Breast epithelium (tissue), 4 donors: ENCODE data around the gene NR5A2. TPM values are rescaled to one million over a fixed set of nuclear protein-coding genes. Genes with fewer than 3 reads are reported as not detected.

Experiments
- DNase-seq, 2 donors: peaks; one replicate each; pipeline ENCODE4 v3.0.0-alpha.2; 2019; ENCODE audit warnings: low spot score in 2 of 2
- H3K27ac ChIP-seq, 2 donors: fragments of 200-600 bp; sonication (generic) in 1 of 2; one replicate each; pipeline ENCODE4 v1.5.1; 2016 to 2019; ENCODE audit warnings: mild to moderate bottlenecking in 1 of 2
- H3K27me3 ChIP-seq, 2 donors: fragments of 200-600 bp; sonication (generic) in 1 of 2; one replicate each; pipeline versions ENCODE4 v1.5.1 to v1.6.0; 2017 to 2019; ENCODE audit warnings: control low read depth in 1 of 2, mild to moderate bottlenecking in 1 of 2
- H3K36me3 ChIP-seq: fragments of 200-600 bp; one replicate; pipeline ENCODE4 v1.5.1; 2019
- H3K4me1 ChIP-seq, 2 donors: fragments of 200-600 bp; sonication (generic); one replicate each; pipeline ENCODE4 v1.5.1; 2016 to 2019; ENCODE audit warnings: control low read depth in 1 of 2
- H3K4me3 ChIP-seq, 3 donors: fragments of 200-600 bp; sonication (generic); 1 replicate in 2 of 3; 2 replicates in 1 of 3; pipeline ENCODE4 v1.5.1; 2016 to 2019; ENCODE audit warnings: mild to moderate bottlenecking in 3 of 3, moderate library complexity in 2 of 3
- H3K9me3 ChIP-seq, 2 donors: fragments of 200-600 bp; sonication (generic) in 1 of 2; one replicate each; pipeline ENCODE4 v1.5.1; 2016 to 2019; ENCODE audit warnings: control low read depth in 1 of 2
- CTCF ChIP-seq, 3 donors: fragments of 450-650 bp; IDR thresholded peaks; one replicate each; pipeline ENCODE4 v1.5.1; 2016 to 2017; ENCODE audit warnings: antibody characterized with exemption in 3 of 3, mild to moderate bottlenecking in 3 of 3, moderate library complexity in 3 of 3
- POLR2A ChIP-seq: fragments of 450-650 bp; IDR thresholded peaks from one replicate; pipeline ENCODE4 v1.6.1; 2016; ENCODE audit warnings: antibody characterized with exemption, mild to moderate bottlenecking, moderate library complexity
- POLR2AphosphoS5 ChIP-seq, 3 donors: sonication (generic); formaldehyde crosslinking; IDR thresholded peaks; one replicate each; pipeline ENCODE4 v1.6.1; 2017; ENCODE audit warnings: antibody characterized with exemption in 3 of 3
- intact Hi-C: fragments of 100-400 bp; cut with DNase I; formaldehyde crosslinking; loops from one replicate; pipeline ENCODE4 v1.15.1; 2023; ENCODE audit warnings: low total_unique reads
- total RNA-seq, 3 donors: library from RNA; depleted of rRNA; stranded (reverse); fragments of >200 nt; gene quantifications; one replicate each; pipeline ENCODE4 v1.1.0, GENCODE V29; 2016

Gene NR5A2
- total RNA-seq, 3 donors from 2014 or later = 4.1 to 5.6 (median 4.9) TPM

GRCh38 chr1:200035956-200036618 is 8.6 kb downstream of the NR5A2 start:
- intact Hi-C loops = no loop called here
- Histone ChIP-seq H3K27ac (no peak overlapping the region), H3K36me3 (no peaks in the 10 kb centered on the region), H3K9me3 (no peaks in the 10 kb centered on the region), H3K4me1 (peaks cover 0 to 14% of the 10 kb centered on the region in 2 donors), H3K27me3 (peaks cover 0 to 94% of the 10 kb centered on the region in 2 donors), H3K4me3 (peak overlapping the region in 1 of 3 donors; percentile 48)
- TF ChIP-seq CTCF (IDR thresholded peaks at IDR 0.05) (no peak), POLR2A (no peak), POLR2AphosphoS5 (IDR thresholded peaks at IDR 0.05) (no peak)
- no peak for DNase-seq

GRCh38 chr1:200036619-200037270 is 9.2 kb downstream of the NR5A2 start:
- TF ChIP-seq POLR2A (no peak), POLR2AphosphoS5 (IDR thresholded peaks at IDR 0.05) (no peak), CTCF (IDR thresholded peaks at IDR 0.05) (no peak)
- intact Hi-C loops = no loop called here
- peaks cover 2 to 96% of the 10 kb centered on the region in 2 donors for H3K27me3 ChIP-seq
- no peaks in the 10 kb centered on the region for H3K9me3 ChIP-seq
- peak overlapping the region in 1 of 3 donors; percentile 48 for H3K4me3 ChIP-seq
- no peak overlapping the region for H3K27ac ChIP-seq
- no peak for DNase-seq
- no peaks in the 10 kb centered on the region for H3K36me3 ChIP-seq
- peaks cover 0 to 14% of the 10 kb centered on the region in 2 donors for H3K4me1 ChIP-seq

GRCh38 chr1:200037501-200037900 is 10.0 kb downstream of the NR5A2 start:
- Histone ChIP-seq H3K4me3 (no peak overlapping the region), H3K27ac (no peak overlapping the region), H3K27me3 (peaks cover 2 to 98% of the 10 kb centered on the region in 2 donors), H3K4me1 (peaks cover 0 to 14% of the 10 kb centered on the region in 2 donors), H3K9me3 (no peaks in the 10 kb centered on the region), H3K36me3 (no peaks in the 10 kb centered on the region)
- TF ChIP-seq CTCF (IDR thresholded peaks at IDR 0.05) (no peak), POLR2A (no peak), POLR2AphosphoS5 (IDR thresholded peaks at IDR 0.05) (no peak)
- DNase-seq = no peak
- intact Hi-C loops = no loop called here

- TF ChIP-seq CTCF (IDR thresholded peaks at IDR 0.05) (no peak), POLR2AphosphoS5 (IDR thresholded peaks at IDR 0.05) (no peak), POLR2A (no peak)
- Histone ChIP-seq H3K27ac (no peak overlapping the region), H3K36me3 (no peaks in the 10 kb centered on the region), H3K9me3 (no peaks in the 10 kb centered on the region), H3K4me1 (peaks cover 0 to 14% of the 10 kb centered on the region in 2 donors), H3K4me3 (no peak overlapping the region), H3K27me3 (peaks cover 2 to 100% of the 10 kb centered on the region in 2 donors)
- no peak for DNase-seq
- intact Hi-C loops = no loop called here
Observed at GRCh38 chr1:200037904-200038303, 10.4 kb downstream of the NR5A2 start.

GRCh38 chr1:200038325-200038980 is 10.9 kb downstream of the NR5A2 start:
- TF ChIP-seq POLR2AphosphoS5 (IDR thresholded peaks at IDR 0.05) = no peak
- no peak for TF ChIP-seq CTCF (IDR thresholded peaks at IDR 0.05)
- no peak for TF ChIP-seq POLR2A
- peaks cover 2 to 100% of the 10 kb centered on the region in 2 donors for H3K27me3 ChIP-seq
- intact Hi-C loops = no loop called here
- H3K36me3 ChIP-seq = no peaks in the 10 kb centered on the region
- H3K27ac ChIP-seq = no peak overlapping the region
- peaks cover 0 to 14% of the 10 kb centered on the region in 2 donors for H3K4me1 ChIP-seq
- peak overlapping the region; percentile 46 to 72 (median 48) for H3K4me3 ChIP-seq
- H3K9me3 ChIP-seq = no peaks in the 10 kb centered on the region
- no peak for DNase-seq
